Hepatic stellate cell (primary cell): ENCODE results near the gene ERCC2.
"Not testable (repeated sequence)": the region's sequence is repeated elsewhere in the genome, so short reads cannot be mapped to it uniquely, and the experiment has no call there.

Experiments used
- DNase-seq: peaks from one replicate; pipeline ENCODE4 v3.0.0; 2011; ENCODE audit warnings: low spot score

Gene ERCC2

GRCh38 chr19:45333609-45334303, 36.6 kb downstream of the ERCC2 start:
- no peak for DNase-seq

GRCh38 chr19:45331411-45331810, 39.0 kb downstream of the ERCC2 start:
- DNase-seq: no peak

- DNase-seq: no peak
These were observed 42.8 kb downstream of the ERCC2 start for GRCh38 chr19:45327404-45328143.

GRCh38 chr19:45324349-45324907, 45.9 kb downstream of the ERCC2 start:
- DNase-seq: no peak

- DNase-seq: no peak
These were observed 46.7 kb downstream of the ERCC2 start for GRCh38 chr19:45323671-45324081.

- no peak for DNase-seq
These were observed 47.6 kb downstream of the ERCC2 start, which contains the start of gene CKM for GRCh38 chr19:45322744-45323281. Gene CKM, minus strand, starts transcription at chr19:45322875. Its CDS starts 3,162 bp downstream, at chr19:45319713.

GRCh38 chr19:45322311-45322710, 48.1 kb downstream of the ERCC2 start:
- no peak for DNase-seq

- DNase-seq: no peak
These were observed 48.5 kb downstream of the ERCC2 start for GRCh38 chr19:45321848-45322247.

GRCh38 chr19:45320997-45321775, 49.2 kb downstream of the ERCC2 start:
- DNase-seq: no peak

GRCh38 chr19:45315304-45315703, 55.1 kb downstream of the ERCC2 start:
- no peak for DNase-seq

- no peak for DNase-seq
These were observed 55.6 kb downstream of the ERCC2 start for GRCh38 chr19:45314708-45315245.

- not testable (repeated sequence) for DNase-seq
These were observed 58.1 kb downstream of the ERCC2 start for GRCh38 chr19:45312285-45312684.

GRCh38 chr19:45311621-45312020, 58.8 kb downstream of the ERCC2 start:
- DNase-seq: no peak

GRCh38 chr19:45309322-45309721, 61.1 kb downstream of the ERCC2 start:
- not testable (repeated sequence) for DNase-seq

GRCh38 chr19:45307361-45307760, 63.0 kb downstream of the ERCC2 start:
- no peak for DNase-seq

- DNase-seq: no peak
These were observed 63.8 kb downstream of the ERCC2 start for GRCh38 chr19:45306518-45307027.

GRCh38 chr19:45306040-45306439, 64.3 kb downstream of the ERCC2 start:
- no peak for DNase-seq

GRCh38 chr19:45305421-45305820, 65.0 kb downstream of the ERCC2 start:
- DNase-seq: no peak

GRCh38 chr19:45305007-45305406, 65.4 kb downstream of the ERCC2 start:
- DNase-seq: no peak

- no peak for DNase-seq
These were observed 66.0 kb downstream of the ERCC2 start for GRCh38 chr19:45304141-45304926.
